ENCODE results near the gene E4F1. TPM values are rescaled to one million over a fixed set of nuclear protein-coding genes. Genes with fewer than 3 reads are reported as not detected.

Gene E4F1
- total RNA-seq, 1 donor from 2014 or later, result 28.6 TPM

DNA sequence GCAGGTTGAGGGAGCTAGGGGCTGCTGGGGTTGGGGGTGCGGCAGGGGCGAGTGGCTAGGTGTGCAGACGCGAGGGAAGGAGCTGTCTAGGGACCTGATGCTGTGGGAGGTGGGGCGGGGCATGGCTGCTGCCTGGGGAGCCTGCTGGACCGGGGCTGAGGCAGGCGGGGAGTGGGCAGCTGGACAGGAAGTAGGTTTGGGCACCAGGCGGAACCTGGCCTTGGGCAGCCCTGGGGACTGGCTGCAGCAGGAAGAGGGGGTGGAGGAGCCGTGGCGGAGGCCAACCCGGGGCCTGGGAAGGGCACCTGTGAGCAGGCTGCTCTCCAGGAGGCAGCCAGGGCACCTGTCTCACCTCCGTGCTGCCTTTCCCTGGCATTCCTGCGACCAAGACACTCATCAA, 7.0 kb downstream of the E4F1 start:
- no peak for DNase-seq (ENCODE audit: low read depth)
- no peak overlapping the region for H3K4me3 ChIP-seq (ENCODE audit: low read depth, low read length)
- TF ChIP-seq, protein P1, sequence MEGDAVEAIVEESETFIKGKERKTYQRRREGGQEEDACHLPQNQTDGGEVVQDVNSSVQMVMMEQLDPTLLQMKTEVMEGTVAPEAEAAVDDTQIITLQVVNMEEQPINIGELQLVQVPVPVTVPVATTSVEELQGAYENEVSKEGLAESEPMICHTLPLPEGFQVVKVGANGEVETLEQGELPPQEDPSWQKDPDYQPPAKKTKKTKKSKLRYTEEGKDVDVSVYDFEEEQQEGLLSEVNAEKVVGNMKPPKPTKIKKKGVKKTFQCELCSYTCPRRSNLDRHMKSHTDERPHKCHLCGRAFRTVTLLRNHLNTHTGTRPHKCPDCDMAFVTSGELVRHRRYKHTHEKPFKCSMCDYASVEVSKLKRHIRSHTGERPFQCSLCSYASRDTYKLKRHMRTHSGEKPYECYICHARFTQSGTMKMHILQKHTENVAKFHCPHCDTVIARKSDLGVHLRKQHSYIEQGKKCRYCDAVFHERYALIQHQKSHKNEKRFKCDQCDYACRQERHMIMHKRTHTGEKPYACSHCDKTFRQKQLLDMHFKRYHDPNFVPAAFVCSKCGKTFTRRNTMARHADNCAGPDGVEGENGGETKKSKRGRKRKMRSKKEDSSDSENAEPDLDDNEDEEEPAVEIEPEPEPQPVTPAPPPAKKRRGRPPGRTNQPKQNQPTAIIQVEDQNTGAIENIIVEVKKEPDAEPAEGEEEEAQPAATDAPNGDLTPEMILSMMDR (IDR thresholded peaks at IDR 0.05; ENCODE audit: insufficient read depth, low read length, poor library complexity, severe bottlenecking), result no peak
- H3K27me3 ChIP-seq (ENCODE audit: control insufficient read depth, insufficient read depth, low read length), result no peaks in the 10 kb centered on the region
- H3K36me3 ChIP-seq (ENCODE audit: control insufficient read depth, insufficient read depth, low read length), result peaks cover 2% of the 10 kb centered on the region

DNA sequence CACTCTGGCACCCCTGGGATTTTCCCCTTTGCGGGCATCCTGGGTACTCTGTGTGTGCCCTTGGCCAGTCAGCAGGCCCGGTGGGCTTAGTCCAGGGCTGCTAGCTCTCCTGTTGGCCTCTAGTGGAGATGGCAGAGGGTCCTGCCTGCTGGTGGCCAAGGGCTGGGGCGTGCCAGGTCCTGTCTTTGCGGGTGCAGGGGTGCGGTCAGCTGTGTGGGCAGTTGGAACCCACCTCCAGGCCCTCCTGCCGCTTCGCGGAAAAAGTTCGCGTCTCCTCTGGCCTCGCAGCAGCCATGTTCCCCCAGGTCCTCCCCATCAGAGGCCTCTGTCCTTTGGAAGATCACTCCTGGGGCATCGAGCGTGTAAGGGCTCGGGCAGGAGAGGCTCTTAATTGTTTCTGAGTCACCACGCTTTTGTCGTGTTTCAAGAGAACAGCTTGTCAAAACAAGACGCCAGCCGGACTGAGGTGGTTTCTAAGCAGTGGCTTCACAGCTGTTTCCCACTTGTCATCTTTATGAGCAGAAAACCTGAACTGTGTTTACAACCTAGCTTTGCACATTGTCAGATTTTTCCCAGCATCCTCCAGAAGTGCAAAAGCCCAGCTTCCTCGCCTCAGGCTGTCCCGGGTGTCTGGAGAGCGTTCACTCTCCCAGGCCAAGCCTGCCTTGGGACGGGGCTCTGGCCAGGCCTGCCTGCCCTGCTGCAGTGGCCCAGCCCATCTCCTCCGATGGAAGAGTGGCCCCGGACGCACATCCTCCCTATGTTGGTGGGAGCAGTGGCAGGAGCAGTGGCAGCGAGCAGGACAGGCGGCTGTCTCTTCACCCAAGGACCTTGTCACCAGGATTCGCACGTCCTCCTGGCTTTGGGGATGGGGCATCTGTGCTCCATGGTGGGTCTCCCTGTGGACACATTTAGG, 7.9 kb downstream of the E4F1 start:
- peaks cover 3% of the 10 kb centered on the region for H3K36me3 ChIP-seq (ENCODE audit: control insufficient read depth, insufficient read depth, low read length)
- peaks cover 5% of the 10 kb centered on the region for H3K27me3 ChIP-seq (ENCODE audit: control insufficient read depth, insufficient read depth, low read length)
- no peak overlapping the region for H3K4me3 ChIP-seq (ENCODE audit: low read depth, low read length)
- no peak for DNase-seq (ENCODE audit: low read depth)
- TF ChIP-seq, protein P1 (IDR thresholded peaks at IDR 0.05; ENCODE audit: insufficient read depth, low read length, poor library complexity, severe bottlenecking), result no peak

GRCh38 chr16:2232094-2232990, 9.0 kb downstream of the E4F1 start:
- no peak for DNase-seq (ENCODE audit: low read depth)
- no peak overlapping the region for H3K4me3 ChIP-seq (ENCODE audit: low read depth, low read length)
- TF ChIP-seq, protein P1 (IDR thresholded peaks at IDR 0.05; ENCODE audit: insufficient read depth, low read length, poor library complexity, severe bottlenecking), result no peak
- peaks cover 3% of the 10 kb centered on the region for H3K36me3 ChIP-seq (ENCODE audit: control insufficient read depth, insufficient read depth, low read length)
- H3K27me3 ChIP-seq (ENCODE audit: control insufficient read depth, insufficient read depth, low read length), result peaks cover 15% of the 10 kb centered on the region

DNA sequence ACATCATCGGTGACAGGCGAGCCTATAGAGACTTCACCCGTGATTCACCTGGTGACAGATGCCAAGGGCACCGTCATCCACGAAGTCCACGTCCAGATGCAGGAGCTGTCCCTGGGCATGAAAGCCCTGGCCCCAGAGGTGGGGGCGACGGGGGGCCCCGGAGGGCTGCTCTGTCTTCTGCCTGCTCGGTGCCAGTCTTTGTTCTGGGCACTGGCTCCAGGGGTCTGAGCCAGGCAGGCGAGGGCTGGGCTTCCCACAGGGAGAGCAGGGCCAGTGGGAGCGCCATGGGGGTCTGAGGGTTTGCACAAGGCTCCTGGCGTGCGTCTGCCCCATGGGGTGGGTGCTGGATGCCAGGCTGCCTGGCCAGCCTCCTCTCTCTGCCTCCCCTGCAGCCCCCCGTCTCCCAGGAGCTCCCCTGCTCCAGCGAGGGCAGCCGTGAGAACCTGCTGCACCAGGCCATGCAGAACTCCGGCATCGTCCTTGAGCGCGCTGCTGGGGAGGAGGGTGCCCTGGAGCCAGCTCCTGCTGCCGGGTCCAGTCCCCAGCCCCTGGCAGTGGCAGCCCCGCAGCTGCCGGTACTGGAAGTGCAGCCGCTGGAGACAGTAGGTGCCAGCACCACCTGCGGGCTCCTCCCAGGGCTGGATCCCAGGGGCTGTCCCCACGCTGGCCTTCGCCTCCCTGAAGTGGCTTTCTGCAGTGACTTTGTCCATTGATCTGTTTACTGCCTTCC, 9.8 kb downstream of the E4F1 start:
- H3K4me3 ChIP-seq (ENCODE audit: low read depth, low read length), result no peak overlapping the region
- TF ChIP-seq, protein P1 (IDR thresholded peaks at IDR 0.05; ENCODE audit: insufficient read depth, low read length, poor library complexity, severe bottlenecking), result no peak
- peaks cover 24% of the 10 kb centered on the region for H3K27me3 ChIP-seq (ENCODE audit: control insufficient read depth, insufficient read depth, low read length)
- H3K36me3 ChIP-seq (ENCODE audit: control insufficient read depth, insufficient read depth, low read length), result peaks cover 3% of the 10 kb centered on the region
- no peak for DNase-seq (ENCODE audit: low read depth)

DNA sequence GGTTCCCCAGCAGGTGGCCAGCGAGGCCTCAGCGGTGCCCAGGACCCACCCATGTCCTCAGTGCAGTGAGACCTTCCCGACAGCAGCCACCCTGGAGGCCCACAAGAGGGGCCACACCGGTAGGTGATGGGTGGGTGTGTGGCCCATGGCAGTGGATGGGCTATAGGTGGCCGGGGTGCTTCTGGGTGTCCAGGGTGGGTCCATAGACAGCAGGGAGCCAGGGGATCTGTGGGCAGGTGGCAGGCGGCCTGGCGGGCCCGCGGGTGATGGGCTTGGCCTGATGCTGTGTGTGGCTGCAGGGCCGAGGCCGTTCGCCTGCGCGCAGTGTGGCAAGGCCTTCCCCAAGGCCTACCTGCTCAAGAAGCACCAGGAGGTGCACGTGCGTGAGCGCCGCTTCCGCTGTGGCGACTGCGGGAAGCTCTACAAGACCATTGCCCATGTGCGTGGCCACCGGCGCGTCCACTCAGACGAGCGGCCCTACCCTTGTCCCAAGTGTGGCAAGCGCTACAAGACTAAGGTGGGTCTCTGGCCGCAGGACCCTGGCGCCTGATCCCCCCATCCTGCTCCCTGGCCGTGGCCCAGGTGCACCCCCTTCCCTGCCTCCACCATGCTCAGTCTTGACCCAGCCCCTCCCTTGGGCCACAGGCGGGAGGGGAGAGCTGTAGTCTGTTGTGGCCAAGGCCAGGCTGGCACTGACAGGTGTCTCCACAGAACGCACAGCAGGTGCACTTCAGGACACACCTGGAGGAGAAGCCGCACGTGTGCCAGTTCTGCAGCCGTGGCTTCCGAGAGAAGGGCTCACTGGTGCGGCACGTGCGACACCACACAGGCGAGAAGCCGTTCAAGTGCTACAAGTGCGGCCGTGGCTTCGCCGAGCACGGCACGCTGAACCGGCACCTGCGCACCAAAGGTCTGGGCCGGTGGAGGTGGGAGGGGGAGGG, 10.8 kb downstream of the E4F1 start:
- TF ChIP-seq, protein P1 (IDR thresholded peaks at IDR 0.05; ENCODE audit: insufficient read depth, low read length, poor library complexity, severe bottlenecking), result no peak
- Histone ChIP-seq H3K27me3 (ENCODE audit: control insufficient read depth, insufficient read depth, low read length) (peaks cover 24% of the 10 kb centered on the region), H3K36me3 (ENCODE audit: control insufficient read depth, insufficient read depth, low read length) (peaks cover 3% of the 10 kb centered on the region), H3K4me3 (ENCODE audit: low read depth, low read length) (no peak overlapping the region)
- no peak for DNase-seq (ENCODE audit: low read depth)
